ENCODE data around the gene CDC73.

- TF ChIP-seq POLR2AphosphoS5 (IDR thresholded peaks at IDR 0.05; ENCODE audit: low read depth, low read length) (no peak), REST (IDR thresholded peaks at IDR 0.05; ENCODE audit: insufficient read depth in 1 of 2, low read depth in 2 of 2, low read length in 2 of 2) (no peak)
These were observed 23.2 kb downstream of the CDC73 start for GRCh38 chr1:193144999-193145398.
